ENCODE measurements around the gene APRT. TPM values are rescaled to one million over a fixed set of nuclear protein-coding genes. Genes with fewer than 3 reads are reported as not detected.

APRT gene
- polyA plus RNA-seq, 1 experiment = 66.8 TPM

- TF ChIP-seq CTCF (IDR thresholded peaks at IDR 0.05; ENCODE audit: low read depth, low read length) = no peak
- POLR2A ChIA-PET = interaction anchor here (1.6 kb wide), 1 partner anchor 8 kb away, joined by 3 read pairs; the partner anchor contains the start of genes GALNS and TRAPPC2L
- no peaks in the 10 kb centered on the region; the same call in 1 of the 2 replicates for H3K9me3 ChIP-seq (ENCODE audit: control insufficient read depth, insufficient read depth, low read length)
- H3K27ac ChIP-seq (ENCODE audit: low read depth, low read length) = no peak overlapping the region
- no peak for DNase-seq (ENCODE audit: low read depth, low spot score)
- no peak overlapping the region for H3K4me3 ChIP-seq (ENCODE audit: low read depth, low read length)
- no peaks in the 10 kb centered on the region for H3K27me3 ChIP-seq (ENCODE audit: control insufficient read depth, insufficient read depth, low read length)
- CTCF ChIA-PET = interaction anchor here (0.6 kb wide), 2 partner anchors 28 to 392 kb away, joined by 3 read pairs; no protein-coding TSS in a partner anchor
Measured at GRCh38 chr16:88848557-88848956, 36.8 kb upstream of the APRT start.

GRCh38 chr16:88847654-88848053, 35.9 kb upstream of the APRT start:
- Histone ChIP-seq H3K27ac (ENCODE audit: low read depth, low read length) (no peak overlapping the region), H3K4me3 (ENCODE audit: low read depth, low read length) (no peak overlapping the region), H3K27me3 (ENCODE audit: control insufficient read depth, insufficient read depth, low read length) (no peaks in the 10 kb centered on the region), H3K9me3 (ENCODE audit: control insufficient read depth, insufficient read depth, low read length) (no peaks in the 10 kb centered on the region; the same call in 1 of the 2 replicates)
- TF ChIP-seq CTCF (IDR thresholded peaks at IDR 0.05; ENCODE audit: low read depth, low read length) = no peak
- ChIA-PET POLR2A (interaction anchor here (1.6 kb wide), 1 partner anchor 9 kb away, joined by 3 read pairs; the partner anchor contains the start of genes GALNS and TRAPPC2L), CTCF (no interaction called here)
- no peak for DNase-seq (ENCODE audit: low read depth, low spot score)

- no peaks in the 10 kb centered on the region for H3K27me3 ChIP-seq (ENCODE audit: control insufficient read depth, insufficient read depth, low read length)
- H3K4me3 ChIP-seq (ENCODE audit: low read depth, low read length) = no peak overlapping the region
- CTCF ChIA-PET = interaction anchor here (1.7 kb wide), 1 partner anchor 12 kb away, joined by 5 read pairs; no protein-coding TSS in a partner anchor
- no peak overlapping the region for H3K27ac ChIP-seq (ENCODE audit: low read depth, low read length)
- no peak for DNase-seq (ENCODE audit: low read depth, low spot score)
- H3K9me3 ChIP-seq (ENCODE audit: control insufficient read depth, insufficient read depth, low read length) = no peaks in the 10 kb centered on the region
- TF ChIP-seq CTCF (IDR thresholded peaks at IDR 0.05; ENCODE audit: low read depth, low read length) = no peak
- POLR2A ChIA-PET = interaction anchor here (0.8 kb wide), 1 partner anchor 11 kb away, joined by 6 read pairs; no protein-coding TSS in a partner anchor
Measured at GRCh38 chr16:88846088-88846487, 34.4 kb upstream of the APRT start.

- DNase-seq (ENCODE audit: low read depth, low spot score) = no peak
- peak; percentile 5; the same call in 1 of the 2 replicates for TF ChIP-seq CTCF (IDR thresholded peaks at IDR 0.05; ENCODE audit: low read depth, low read length)
- Histone ChIP-seq H3K4me3 (ENCODE audit: low read depth, low read length) (no peak overlapping the region), H3K9me3 (ENCODE audit: control insufficient read depth, insufficient read depth, low read length) (no peaks in the 10 kb centered on the region), H3K27ac (ENCODE audit: low read depth, low read length) (no peak overlapping the region), H3K27me3 (ENCODE audit: control insufficient read depth, insufficient read depth, low read length) (no peaks in the 10 kb centered on the region)
- ChIA-PET POLR2A (no interaction called here), CTCF (interaction anchor here (1.7 kb wide), 1 partner anchor 13 kb away, joined by 5 read pairs; no protein-coding TSS in a partner anchor)
Measured at GRCh38 chr16:88844419-88845036, 32.8 kb upstream of the APRT start.

- ChIA-PET CTCF (no interaction called here), POLR2A (no interaction called here)
- no peaks in the 10 kb centered on the region for H3K9me3 ChIP-seq (ENCODE audit: control insufficient read depth, insufficient read depth, low read length)
- no peak for DNase-seq (ENCODE audit: low read depth, low spot score)
- TF ChIP-seq CTCF (IDR thresholded peaks at IDR 0.05; ENCODE audit: low read depth, low read length) = no peak
- no peak overlapping the region for H3K27ac ChIP-seq (ENCODE audit: low read depth, low read length)
- H3K4me3 ChIP-seq (ENCODE audit: low read depth, low read length) = no peak overlapping the region
- H3K27me3 ChIP-seq (ENCODE audit: control insufficient read depth, insufficient read depth, low read length) = no peaks in the 10 kb centered on the region
Measured at GRCh38 chr16:88843256-88843655, 31.5 kb upstream of the APRT start.

All from AG04450 (cell line).